ENCODE measurements around the gene WWC1. TPM values are rescaled to one million over a fixed set of nuclear protein-coding genes. Genes with fewer than 3 reads are reported as not detected.

Gene WWC1
- total RNA-seq, 2 donors from 2014 or later = 2.7 to 8.1 TPM

- DNase-seq (ENCODE audit: low spot score) = no peak
- Histone ChIP-seq H3K9me3 (no peaks in the 10 kb centered on the region), H3K27ac (no peak overlapping the region), H3K27me3 (no peaks in the 10 kb centered on the region), H3K36me3 (no peaks in the 10 kb centered on the region), H3K4me3 (no peak overlapping the region), H3K4me1 (no peaks in the 10 kb centered on the region)
- TF ChIP-seq CTCF (IDR thresholded peaks at IDR 0.05) = no peak
Observed at GRCh38 chr5:168426007-168426863, 134.8 kb downstream of the WWC1 start.

- no peak for TF ChIP-seq CTCF (IDR thresholded peaks at IDR 0.05)
- no peak for DNase-seq (ENCODE audit: low spot score)
Observed at GRCh38 chr5:168426864-168427172, 135.4 kb downstream of the WWC1 start.

GRCh38 chr5:168427224-168427623, 135.8 kb downstream of the WWC1 start:
- H3K9me3 ChIP-seq = no peaks in the 10 kb centered on the region
- TF ChIP-seq CTCF (IDR thresholded peaks at IDR 0.05) = no peak
- no peak overlapping the region for H3K27ac ChIP-seq
- no peak overlapping the region for H3K4me3 ChIP-seq
- H3K36me3 ChIP-seq = no peaks in the 10 kb centered on the region
- no peak for DNase-seq (ENCODE audit: low spot score)
- no peaks in the 10 kb centered on the region for H3K4me1 ChIP-seq
- no peaks in the 10 kb centered on the region for H3K27me3 ChIP-seq

More at GRCh38 chr5:168426864-168427172, 135.4 kb downstream of the WWC1 start:
- Histone ChIP-seq H3K36me3 (no peaks in the 10 kb centered on the region), H3K27ac (no peak overlapping the region), H3K4me3 (no peak overlapping the region), H3K9me3 (no peaks in the 10 kb centered on the region), H3K4me1 (no peaks in the 10 kb centered on the region), H3K27me3 (no peaks in the 10 kb centered on the region)

- no peak for TF ChIP-seq CTCF (IDR thresholded peaks at IDR 0.05)
- H3K36me3 ChIP-seq = no peaks in the 10 kb centered on the region
- H3K9me3 ChIP-seq = no peaks in the 10 kb centered on the region
- H3K4me3 ChIP-seq = no peak overlapping the region
- no peak for DNase-seq (ENCODE audit: low spot score)
- no peaks in the 10 kb centered on the region for H3K4me1 ChIP-seq
- no peaks in the 10 kb centered on the region for H3K27me3 ChIP-seq
- H3K27ac ChIP-seq = no peak overlapping the region
Observed at GRCh38 chr5:168428552-168428951, 137.1 kb downstream of the WWC1 start.

- no peaks in the 10 kb centered on the region for H3K9me3 ChIP-seq
- no peak overlapping the region for H3K4me3 ChIP-seq
- no peak overlapping the region for H3K27ac ChIP-seq
- H3K36me3 ChIP-seq = no peaks in the 10 kb centered on the region
- no peak for DNase-seq (ENCODE audit: low spot score)
- H3K27me3 ChIP-seq = no peaks in the 10 kb centered on the region
- TF ChIP-seq CTCF (IDR thresholded peaks at IDR 0.05) = no peak
- H3K4me1 ChIP-seq = no peaks in the 10 kb centered on the region
Observed at GRCh38 chr5:168430296-168430695, 138.9 kb downstream of the WWC1 start.

GRCh38 chr5:168432903-168433302, 141.5 kb downstream of the WWC1 start:
- Histone ChIP-seq H3K4me3 (no peak overlapping the region), H3K4me1 (no peaks in the 10 kb centered on the region), H3K27ac (no peak overlapping the region), H3K36me3 (no peaks in the 10 kb centered on the region), H3K27me3 (no peaks in the 10 kb centered on the region), H3K9me3 (no peaks in the 10 kb centered on the region)
- no peak for TF ChIP-seq CTCF (IDR thresholded peaks at IDR 0.05)
- DNase-seq (ENCODE audit: low spot score) = no peak

Measured in right atrium auricular region (tissue), 2 donors.